Activated CD4-positive, alpha-beta T cell treated with anti-CD3 and anti-CD28 coated beads, Interleukin-2, Interleukin-4, amounts not matched to agents 100 ng/mL and 50 ng/mL, durations not matched to agents 16 hours and 8 hours (primary cell): ENCODE data around the gene STARD13.
"Not testable (repeated sequence)": the region's sequence is repeated elsewhere in the genome, so short reads cannot be mapped to it uniquely, and the experiment has no call there.

Experiments
- DNase-seq: peaks from one replicate; pipeline ENCODE4 v3.0.0-alpha.2; 2020; ENCODE audit warnings: low spot score

Gene STARD13

GRCh38 chr13:33174931-33175330 is 110.6 kb downstream of the STARD13 start:
- DNase-seq: no peak

GRCh38 chr13:33174491-33174890 is 111.1 kb downstream of the STARD13 start:
- no peak for DNase-seq

GRCh38 chr13:33172911-33173310 is 112.6 kb downstream of the STARD13 start:
- DNase-seq: no peak

GRCh38 chr13:33172400-33172799 is 113.2 kb downstream of the STARD13 start:
- DNase-seq: no peak

- no peak for DNase-seq
These were observed 116.1 kb downstream of the STARD13 start for GRCh38 chr13:33169273-33169980.

- DNase-seq: no peak
These were observed 117.1 kb downstream of the STARD13 start for GRCh38 chr13:33168321-33168960.

- DNase-seq: no peak
These were observed 118.1 kb downstream of the STARD13 start for GRCh38 chr13:33167491-33167890.

GRCh38 chr13:33165787-33166186 is 119.8 kb downstream of the STARD13 start:
- no peak for DNase-seq

- no peak for DNase-seq
These were observed 121.2 kb downstream of the STARD13 start for GRCh38 chr13:33164331-33164730.

- DNase-seq: not testable (repeated sequence)
These were observed 122.8 kb downstream of the STARD13 start for GRCh38 chr13:33162725-33163124.

- no peak for DNase-seq
These were observed 126.7 kb downstream of the STARD13 start for GRCh38 chr13:33158816-33159215.

GRCh38 chr13:33158271-33158670 is 127.3 kb downstream of the STARD13 start:
- DNase-seq: no peak

- DNase-seq: no peak
These were observed 130.6 kb downstream of the STARD13 start for GRCh38 chr13:33154911-33155310.

- no peak for DNase-seq
These were observed 131.8 kb downstream of the STARD13 start for GRCh38 chr13:33153421-33154404.

GRCh38 chr13:33152389-33152788 is 133.2 kb downstream of the STARD13 start:
- no peak for DNase-seq

GRCh38 chr13:33150662-33151061 is 134.9 kb downstream of the STARD13 start:
- no peak for DNase-seq

GRCh38 chr13:33150126-33150525 is 135.4 kb downstream of the STARD13 start:
- no peak for DNase-seq

GRCh38 chr13:33147832-33148231 is 137.7 kb downstream of the STARD13 start:
- no peak for DNase-seq

- peak; percentile 88 for DNase-seq
These were observed 138.5 kb downstream of the STARD13 start for GRCh38 chr13:33146843-33147611.

GRCh38 chr13:33145667-33146066 is 139.9 kb downstream of the STARD13 start:
- peak; percentile 50 for DNase-seq

- no peak for DNase-seq
These were observed 141.2 kb downstream of the STARD13 start for GRCh38 chr13:33144358-33144784.
